Measurements from ENCODE around the gene SV2B. TPM values are rescaled to one million over a fixed set of nuclear protein-coding genes. Genes with fewer than 3 reads are reported as not detected.

The SV2B gene
- total and polyA plus RNA-seq, 9 of the 15 experiments (the other 6 are each of a cell fraction or from before 2014, with no cell fraction given) = 0.01 to 0.25 (median 0.11) TPM

GRCh38 chr15:91302588-91303439, 202.8 kb downstream of the SV2B start (continued):
- no peak for TF ChIP-seq SP2 (IDR thresholded peaks at IDR 0.05; ENCODE audit: extremely low read depth, low read depth, low read length, poor library complexity, severe bottlenecking)
- no peak for TF ChIP-seq PCBP1 (IDR thresholded peaks at IDR 0.05; ENCODE audit: low read depth, low read length, poor library complexity, severe bottlenecking)
- TF ChIP-seq ZNF586 (CRISPR knock-in tag; conservative IDR thresholded peaks at IDR 0.05) = no peak
- TF ChIP-seq, protein P1, sequence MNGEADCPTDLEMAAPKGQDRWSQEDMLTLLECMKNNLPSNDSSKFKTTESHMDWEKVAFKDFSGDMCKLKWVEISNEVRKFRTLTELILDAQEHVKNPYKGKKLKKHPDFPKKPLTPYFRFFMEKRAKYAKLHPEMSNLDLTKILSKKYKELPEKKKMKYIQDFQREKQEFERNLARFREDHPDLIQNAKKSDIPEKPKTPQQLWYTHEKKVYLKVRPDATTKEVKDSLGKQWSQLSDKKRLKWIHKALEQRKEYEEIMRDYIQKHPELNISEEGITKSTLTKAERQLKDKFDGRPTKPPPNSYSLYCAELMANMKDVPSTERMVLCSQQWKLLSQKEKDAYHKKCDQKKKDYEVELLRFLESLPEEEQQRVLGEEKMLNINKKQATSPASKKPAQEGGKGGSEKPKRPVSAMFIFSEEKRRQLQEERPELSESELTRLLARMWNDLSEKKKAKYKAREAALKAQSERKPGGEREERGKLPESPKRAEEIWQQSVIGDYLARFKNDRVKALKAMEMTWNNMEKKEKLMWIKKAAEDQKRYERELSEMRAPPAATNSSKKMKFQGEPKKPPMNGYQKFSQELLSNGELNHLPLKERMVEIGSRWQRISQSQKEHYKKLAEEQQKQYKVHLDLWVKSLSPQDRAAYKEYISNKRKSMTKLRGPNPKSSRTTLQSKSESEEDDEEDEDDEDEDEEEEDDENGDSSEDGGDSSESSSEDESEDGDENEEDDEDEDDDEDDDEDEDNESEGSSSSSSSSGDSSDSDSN (IDR thresholded peaks at IDR 0.05; ENCODE audit: borderline replicate concordance in 1 of 2, low read depth in 2 of 2, low read length in 2 of 2) = no peak
- no peak for TF ChIP-seq USF2 (CRISPR knock-in tag; IDR thresholded peaks at IDR 0.05)
- TF ChIP-seq OTX1 (CRISPR knock-in tag; IDR thresholded peaks at IDR 0.05) = no peak
- TF ChIP-seq ARID2 (IDR thresholded peaks at IDR 0.05) = peak; percentile 78
- TF ChIP-seq POLR2B (IDR thresholded peaks at IDR 0.05; ENCODE audit: low read depth, partially characterized antibody) = no peak
- TF ChIP-seq, protein P2, sequence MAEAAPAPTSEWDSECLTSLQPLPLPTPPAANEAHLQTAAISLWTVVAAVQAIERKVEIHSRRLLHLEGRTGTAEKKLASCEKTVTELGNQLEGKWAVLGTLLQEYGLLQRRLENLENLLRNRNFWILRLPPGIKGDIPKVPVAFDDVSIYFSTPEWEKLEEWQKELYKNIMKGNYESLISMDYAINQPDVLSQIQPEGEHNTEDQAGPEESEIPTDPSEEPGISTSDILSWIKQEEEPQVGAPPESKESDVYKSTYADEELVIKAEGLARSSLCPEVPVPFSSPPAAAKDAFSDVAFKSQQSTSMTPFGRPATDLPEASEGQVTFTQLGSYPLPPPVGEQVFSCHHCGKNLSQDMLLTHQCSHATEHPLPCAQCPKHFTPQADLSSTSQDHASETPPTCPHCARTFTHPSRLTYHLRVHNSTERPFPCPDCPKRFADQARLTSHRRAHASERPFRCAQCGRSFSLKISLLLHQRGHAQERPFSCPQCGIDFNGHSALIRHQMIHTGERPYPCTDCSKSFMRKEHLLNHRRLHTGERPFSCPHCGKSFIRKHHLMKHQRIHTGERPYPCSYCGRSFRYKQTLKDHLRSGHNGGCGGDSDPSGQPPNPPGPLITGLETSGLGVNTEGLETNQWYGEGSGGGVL (CRISPR knock-in tag; IDR thresholded peaks at IDR 0.05) = no peak
- TF ChIP-seq ELF4 (CRISPR knock-in tag; IDR thresholded peaks at IDR 0.05) = no peak
- no peak for TF ChIP-seq CHD1 (IDR thresholded peaks at IDR 0.05; ENCODE audit: low read length)
- TF ChIP-seq, protein P3, sequence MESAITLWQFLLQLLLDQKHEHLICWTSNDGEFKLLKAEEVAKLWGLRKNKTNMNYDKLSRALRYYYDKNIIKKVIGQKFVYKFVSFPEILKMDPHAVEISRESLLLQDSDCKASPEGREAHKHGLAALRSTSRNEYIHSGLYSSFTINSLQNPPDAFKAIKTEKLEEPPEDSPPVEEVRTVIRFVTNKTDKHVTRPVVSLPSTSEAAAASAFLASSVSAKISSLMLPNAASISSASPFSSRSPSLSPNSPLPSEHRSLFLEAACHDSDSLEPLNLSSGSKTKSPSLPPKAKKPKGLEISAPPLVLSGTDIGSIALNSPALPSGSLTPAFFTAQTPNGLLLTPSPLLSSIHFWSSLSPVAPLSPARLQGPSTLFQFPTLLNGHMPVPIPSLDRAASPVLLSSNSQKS (CRISPR knock-in tag; IDR thresholded peaks at IDR 0.05) = no peak
- no peak for TF ChIP-seq ELF1 (tag; IDR thresholded peaks at IDR 0.05)
- TF ChIP-seq GATA2 (CRISPR knock-in tag; IDR thresholded peaks at IDR 0.05) = no peak
- TF ChIP-seq SNIP1 (IDR thresholded peaks at IDR 0.05; ENCODE audit: low read depth) = no peak
- no peak for TF ChIP-seq HNRNPLL (IDR thresholded peaks at IDR 0.05; ENCODE audit: low read depth, low read length, poor library complexity, severe bottlenecking)
- 0 out of 2 replicates have a peak, but pooled peaks have one; percentile 13 for TF ChIP-seq RNF2 (IDR thresholded peaks at IDR 0.05)
- TF ChIP-seq, protein P4, sequence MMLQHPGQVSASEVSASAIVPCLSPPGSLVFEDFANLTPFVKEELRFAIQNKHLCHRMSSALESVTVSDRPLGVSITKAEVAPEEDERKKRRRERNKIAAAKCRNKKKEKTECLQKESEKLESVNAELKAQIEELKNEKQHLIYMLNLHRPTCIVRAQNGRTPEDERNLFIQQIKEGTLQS (IDR thresholded peaks at IDR 0.05) = no peak
- TF ChIP-seq, protein P4 (CRISPR knock-in tag; conservative IDR thresholded peaks at IDR 0.05) = no peak
- TF ChIP-seq SIRT6 (IDR thresholded peaks at IDR 0.05; ENCODE audit: low read depth, low read length) = no peak
- TF ChIP-seq NR2F6 (CRISPR knock-in tag; IDR thresholded peaks at IDR 0.05) = no peak
- TF ChIP-seq HDGF (IDR thresholded peaks at IDR 0.05) = no peak

Data from K562 (cell line).